AG09309 (cell line): Measurements from ENCODE around the gene PARD3.
A peak's percentile ranks its signal among the peaks of the same experiment; 100 is the strongest.

Experiments
- DNase-seq: peaks from one replicate; pipeline ENCODE4 v3.0.0-alpha.2; 2010; ENCODE audit warnings: low read depth
- H3K4me3 ChIP-seq: 2 replicates; pipeline ENCODE4 v1.5.1; 2011; ENCODE audit warnings: mild to moderate bottlenecking, low read depth, low read length, moderate library complexity; ENCODE audit not compliant: control insufficient read depth
- TF ChIP-seq, protein P1 (sequence below): IDR thresholded peaks from 2 replicates; pipeline ENCODE4 v1.5.1; 2011; ENCODE audit warnings: mild to moderate bottlenecking, low read depth, low read length, inconsistent platforms; ENCODE audit not compliant: insufficient read depth, control insufficient read depth; ENCODE audit errors: missing control alignments

The PARD3 gene

GRCh38 chr10:34655286-34656170 is 159.6 kb downstream of the PARD3 start:
- TF ChIP-seq, protein P1, sequence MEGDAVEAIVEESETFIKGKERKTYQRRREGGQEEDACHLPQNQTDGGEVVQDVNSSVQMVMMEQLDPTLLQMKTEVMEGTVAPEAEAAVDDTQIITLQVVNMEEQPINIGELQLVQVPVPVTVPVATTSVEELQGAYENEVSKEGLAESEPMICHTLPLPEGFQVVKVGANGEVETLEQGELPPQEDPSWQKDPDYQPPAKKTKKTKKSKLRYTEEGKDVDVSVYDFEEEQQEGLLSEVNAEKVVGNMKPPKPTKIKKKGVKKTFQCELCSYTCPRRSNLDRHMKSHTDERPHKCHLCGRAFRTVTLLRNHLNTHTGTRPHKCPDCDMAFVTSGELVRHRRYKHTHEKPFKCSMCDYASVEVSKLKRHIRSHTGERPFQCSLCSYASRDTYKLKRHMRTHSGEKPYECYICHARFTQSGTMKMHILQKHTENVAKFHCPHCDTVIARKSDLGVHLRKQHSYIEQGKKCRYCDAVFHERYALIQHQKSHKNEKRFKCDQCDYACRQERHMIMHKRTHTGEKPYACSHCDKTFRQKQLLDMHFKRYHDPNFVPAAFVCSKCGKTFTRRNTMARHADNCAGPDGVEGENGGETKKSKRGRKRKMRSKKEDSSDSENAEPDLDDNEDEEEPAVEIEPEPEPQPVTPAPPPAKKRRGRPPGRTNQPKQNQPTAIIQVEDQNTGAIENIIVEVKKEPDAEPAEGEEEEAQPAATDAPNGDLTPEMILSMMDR, result peak; percentile 66
- peak; percentile 45 for DNase-seq
- H3K4me3 ChIP-seq, result no peak overlapping the region

- TF ChIP-seq, protein P1, result no peak
- no peak for DNase-seq
- no peak overlapping the region for H3K4me3 ChIP-seq
These were observed 160.9 kb downstream of the PARD3 start for GRCh38 chr10:34654211-34654610.

- no peak for DNase-seq
- TF ChIP-seq, protein P1, result no peak
- no peak overlapping the region for H3K4me3 ChIP-seq
These were observed 161.6 kb downstream of the PARD3 start for GRCh38 chr10:34653530-34653929.

GRCh38 chr10:34651416-34652195 is 163.5 kb downstream of the PARD3 start:
- DNase-seq, result no peak
- H3K4me3 ChIP-seq, result no peak overlapping the region
- TF ChIP-seq, protein P1, result no peak

GRCh38 chr10:34650156-34650555 is 164.9 kb downstream of the PARD3 start:
- TF ChIP-seq, protein P1, result no peak
- DNase-seq, result no peak
- no peak overlapping the region for H3K4me3 ChIP-seq

DNA sequence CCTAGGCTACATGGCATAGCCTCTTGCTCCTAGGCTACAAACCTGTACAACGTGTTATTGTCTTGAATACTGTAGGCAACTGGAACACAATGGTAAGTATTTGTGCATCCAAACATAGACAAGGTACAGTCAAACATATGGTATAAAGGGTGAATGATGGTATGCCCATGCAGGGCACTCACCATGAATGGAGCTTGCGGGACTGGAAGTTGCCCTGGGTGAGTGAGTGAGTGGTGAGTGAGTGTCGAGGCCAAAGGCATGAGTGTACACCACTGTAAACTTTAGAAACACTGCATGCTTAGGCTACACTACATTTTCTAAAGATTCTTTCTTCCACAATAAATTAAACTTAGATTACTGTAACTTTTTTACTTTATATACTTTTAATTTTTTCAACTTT is 165.7 kb downstream of the PARD3 start:
- TF ChIP-seq, protein P1, result no peak

More for the DNA sequence above, 165.7 kb downstream of the PARD3 start:
- no peak for DNase-seq
- H3K4me3 ChIP-seq, result no peak overlapping the region
